Measurements from ENCODE around the gene LIPK. TPM values are rescaled to one million over a fixed set of nuclear protein-coding genes. Genes with fewer than 3 reads are reported as not detected.

Gene LIPK
- total and polyA plus RNA-seq, 2 of the 8 experiments (the other 6 are each of a cell fraction or from before 2014, with no cell fraction given): not detected

- Histone ChIP-seq H2BK120ac (replicated peaks; ENCODE audit: low read depth, low read length) (no peak overlapping the region), H3K79me1 (ENCODE audit: low read depth, low read length) (no peaks in the 10 kb centered on the region), H4K5ac (ENCODE audit: insufficient read length, low read depth, low read length) (no peak overlapping the region), H2BK12ac (ENCODE audit: low read depth, low read length) (no peak overlapping the region), H3K4ac (replicated peaks; ENCODE audit: insufficient read length, low read depth, low read length) (no peak overlapping the region), H3K9ac (replicated peaks in 1 of 4; ENCODE audit: extremely low read depth in 1 of 4, low read depth in 3 of 4, low read length in 3 of 4) (no peak overlapping the region), H4K8ac (ENCODE audit: extremely low read depth, insufficient read depth, low read length) (no peak overlapping the region), H2AK5ac (ENCODE audit: low read depth, low read length) (no peak overlapping the region), H3K4me3 (ENCODE audit: extremely low read depth in 1 of 4, insufficient read depth in 2 of 4, low read depth in 3 of 4, low read length in 4 of 4) (no peak overlapping the region), H3K27me3 (replicated peaks in 1 of 4; ENCODE audit: control insufficient read depth in 3 of 4, extremely low read depth in 1 of 4, insufficient read depth in 3 of 4, low read length in 3 of 4) (no peaks in the 10 kb centered on the region), H3K56ac (replicated peaks; ENCODE audit: insufficient read length, low read depth, low read length) (no peak overlapping the region), H4K20me1 (replicated peaks in 1 of 2; ENCODE audit: control insufficient read depth in 1 of 2, insufficient read depth in 2 of 2, low read length in 2 of 2) (no peaks in the 10 kb centered on the region), H3K4me2 (ENCODE audit: insufficient read depth in 1 of 2, low read depth in 2 of 2, low read length in 2 of 2) (no peak overlapping the region), H3K36me3 (ENCODE audit: control insufficient read depth in 2 of 4, insufficient read depth in 4 of 4, low read length in 3 of 4) (no peaks in the 10 kb centered on the region), H2AFZ (ENCODE audit: low read length) (no peak overlapping the region), H4K91ac (replicated peaks; ENCODE audit: insufficient read length, low read length) (no peak overlapping the region), H3K27ac (ENCODE audit: low read depth, low read length) (no peak overlapping the region), H3K14ac (ENCODE audit: insufficient read length) (no peak overlapping the region), H3K79me2 (ENCODE audit: control insufficient read depth in 1 of 2, insufficient read depth in 2 of 2, low read length in 2 of 2) (no peaks in the 10 kb centered on the region), H3K9me3 (ENCODE audit: insufficient read depth in 2 of 2, low read depth in 1 of 2, low read length in 1 of 2) (no peaks in the 10 kb centered on the region), H3K4me1 (replicated peaks in 1 of 4; ENCODE audit: control insufficient read depth in 3 of 4, insufficient read depth in 4 of 4, low read length in 3 of 4) (no peaks in the 10 kb centered on the region), H2BK5ac (ENCODE audit: low read depth, low read length) (no peak overlapping the region), H3K23ac (ENCODE audit: insufficient read length) (no peak overlapping the region), H3K18ac (ENCODE audit: extremely low read depth, low read length) (no peak overlapping the region), H2BK20ac (ENCODE audit: low read length) (no peak overlapping the region), H2BK15ac (ENCODE audit: low read length) (no peak overlapping the region), H3K23me2 (ENCODE audit: low read depth, low read length) (no peaks in the 10 kb centered on the region)
- DNase-seq (ENCODE audit: low read depth in 1 of 2, low spot score in 2 of 2): no peak
- no peak for FAIRE-seq
- POLR2A ChIA-PET (ENCODE audit: partially characterized antibody): no interaction called here
- CTCF ChIA-PET (ENCODE audit: partially characterized antibody): interaction anchor here (0.9 kb wide), 1 partner anchor 68 kb away, joined by 3 read pairs; no protein-coding TSS in a partner anchor
- 84% methylated on average over 3 of the region's 3 CpGs; no CpG with 5 or more reads in 1 of the 2 experiments for WGBS, 2 experiments (ENCODE audit: extremely low coverage in 1 of 2, insufficient coverage in 1 of 2, insufficient read length in 1 of 2, insufficient replicate concordance in 2 of 2, low coverage in 1 of 2, low lambda C conversion rate in 2 of 2, missing lambda C conversion rate in 1 of 2)
- TF ChIP-seq SP1 (IDR thresholded peaks at IDR 0.05; ENCODE audit: low read depth, low read length): no peak
- TF ChIP-seq SP4 (IDR thresholded peaks at IDR 0.05; ENCODE audit: low read length): no peak
- no peak for TF ChIP-seq KDM4A (IDR thresholded peaks at IDR 0.05; ENCODE audit: low read depth, low read length, severe bottlenecking)
- no peak for TF ChIP-seq TAF1 (IDR thresholded peaks at IDR 0.05; ENCODE audit: low read depth, low read length)
- no peak for TF ChIP-seq GABPA (IDR thresholded peaks at IDR 0.05; ENCODE audit: borderline replicate concordance, insufficient read depth, low read length)
- TF ChIP-seq POU5F1 (IDR thresholded peaks at IDR 0.05; ENCODE audit: low read depth, low read length): no peak
- no peak for TF ChIP-seq BCL11A (IDR thresholded peaks at IDR 0.05; ENCODE audit: low read depth in 2 of 2, low read length in 2 of 2)
- TF ChIP-seq CBX5 (IDR thresholded peaks at IDR 0.05; ENCODE audit: low read depth, low read length): no peak
- no peak for TF ChIP-seq EZH2 (IDR thresholded peaks at IDR 0.05; ENCODE audit: low read depth, low read length, severe bottlenecking)
- no peak for TF ChIP-seq PHF8 (conservative IDR thresholded peaks at IDR 0.05; ENCODE audit: low read depth, low read length)
- no peak for TF ChIP-seq NANOG (IDR thresholded peaks at IDR 0.05; ENCODE audit: insufficient read depth, low read depth, low read length, poor library complexity, severe bottlenecking)
- no peak for TF ChIP-seq BRCA1 (IDR thresholded peaks at IDR 0.05; ENCODE audit: low read depth, low read length)
- TF ChIP-seq CHD2 (IDR thresholded peaks at IDR 0.05; ENCODE audit: low read length): no peak
Observed at GRCh38 chr10:88659725-88660597, 46.1 kb upstream of the LIPK start.

Measured in H1 (cell line).